H1 (cell line): Measurements from ENCODE around the gene GPR18. TPM values are rescaled to one million over a fixed set of nuclear protein-coding genes. Genes with fewer than 3 reads are reported as not detected.

Experiments used
- CTCF ChIA-PET: fragments of 300-600 bp; sonication (Branson Sonifier 250); formaldehyde crosslinking; loops from one replicate; lab custom pipeline; 2021; ENCODE audit not compliant: partially characterized antibody; lab: Charles Lee
- POLR2A ChIA-PET: fragments of 300-600 bp; sonication (Branson Sonifier 250); formaldehyde crosslinking; loops from one replicate; lab custom pipeline; 2021; ENCODE audit warnings: inconsistent platforms; ENCODE audit not compliant: partially characterized antibody; lab: Charles Lee
- DNase-seq, 2 experiments: peaks; one replicate each; pipeline versions ENCODE4 v3.0.0 to v3.0.0-alpha.2; 2010 to 2022; ENCODE audit warnings: low spot score in 2 of 2, low read depth in 1 of 2, mixed read lengths in 1 of 2
- FAIRE-seq: peaks from 2 replicates; lab custom pipeline; 2011; peaks lifted over from hg19 to GRCh38; lab: Jason Lieb, UNC
- H2AFZ ChIP-seq: 2 replicates; pipeline ENCODE4 v1.8.1; 2012; ENCODE audit warnings: low read length, inconsistent platforms
- H2AK5ac ChIP-seq: 2 replicates; pipeline ENCODE4 v1.6.1; 2013; ENCODE audit warnings: low read depth, low read length
- H2BK120ac ChIP-seq: replicated peaks from 2 replicates; pipeline ENCODE3; 2013; ENCODE audit warnings: low read depth, low read length, inconsistent platforms
- H2BK12ac ChIP-seq: 2 replicates; pipeline ENCODE4 v1.6.1; 2013; ENCODE audit warnings: low read depth, low read length
- H2BK15ac ChIP-seq: 2 replicates; pipeline ENCODE4 v1.6.1; 2013; ENCODE audit warnings: low read length
- H2BK20ac ChIP-seq: 2 replicates; pipeline ENCODE4 v1.6.1; 2013; ENCODE audit warnings: low read length
- H2BK5ac ChIP-seq: 2 replicates; pipeline ENCODE4 v1.6.1; 2013; ENCODE audit warnings: low read depth, low read length
- H3K14ac ChIP-seq: 2 replicates; pipeline ENCODE4 v1.6.1; 2013; ENCODE audit warnings: inconsistent platforms; ENCODE audit not compliant: insufficient read length
- H3K18ac ChIP-seq: 2 replicates; pipeline ENCODE4 v1.6.1; 2013; ENCODE audit warnings: low read length; ENCODE audit errors: extremely low read depth
- H3K23ac ChIP-seq: 2 replicates; pipeline ENCODE4 v1.6.1; 2013; ENCODE audit warnings: inconsistent platforms; ENCODE audit not compliant: insufficient read length
- H3K23me2 ChIP-seq: 2 replicates; pipeline ENCODE4 v1.6.1; 2013; ENCODE audit warnings: low read depth, low read length
- H3K27ac ChIP-seq: 2 replicates; pipeline ENCODE4 v1.6.1; 2011; ENCODE audit warnings: low read depth, low read length, inconsistent platforms
- H3K27me3 ChIP-seq, 4 experiments: replicated peaks in 1 of 4; 1 replicate in 1 of 4; 2 replicates in 3 of 4; pipeline versions ENCODE4 v1.6.1 to v1.8.1; 2011 to 2013; ENCODE audit warnings: low read length in 3 of 4, mild to moderate bottlenecking in 3 of 4, inconsistent platforms in 2 of 4, mixed read lengths in 2 of 4, moderate library complexity in 1 of 4; ENCODE audit not compliant: control insufficient read depth in 3 of 4, insufficient read depth in 3 of 4; ENCODE audit errors: extremely low read depth in 1 of 4
- H3K36me3 ChIP-seq, 4 experiments: 2 replicates each; pipeline versions ENCODE4 v1.6.1 to v1.8.1; 2011 to 2013; ENCODE audit warnings: mild to moderate bottlenecking in 4 of 4, low read length in 3 of 4, moderate library complexity in 2 of 4, control low read depth in 1 of 4, inconsistent platforms in 1 of 4; ENCODE audit not compliant: insufficient read depth in 4 of 4, control insufficient read depth in 2 of 4
- H3K4ac ChIP-seq: replicated peaks from 2 replicates; pipeline ENCODE3; 2013; ENCODE audit warnings: low read length, low read depth, mixed read lengths, inconsistent platforms; ENCODE audit not compliant: insufficient read length
- H3K4me1 ChIP-seq, 4 experiments: replicated peaks in 1 of 4; 1 replicate in 1 of 4; 2 replicates in 3 of 4; pipeline versions ENCODE4 v1.6.1 to v1.8.1; 2011 to 2013; ENCODE audit warnings: low read length in 3 of 4, inconsistent platforms in 2 of 4, mixed read lengths in 1 of 4; ENCODE audit not compliant: insufficient read depth in 4 of 4, control insufficient read depth in 3 of 4
- H3K4me2 ChIP-seq, 2 experiments: 2 replicates each; pipeline versions ENCODE4 v1.6.1 to v1.8.1; 2011 to 2013; ENCODE audit warnings: low read depth in 2 of 2, low read length in 2 of 2, control low read depth in 1 of 2, inconsistent platforms in 1 of 2, mild to moderate bottlenecking in 1 of 2; ENCODE audit not compliant: insufficient read depth in 1 of 2
- H3K4me3 ChIP-seq, 4 experiments: fragments of 200-600, 300-600 bp in 1 of 4; sonication (generic), shearing (Covaris generic), sonication (Bioruptor Twin) in 1 of 4; 2 replicates each; pipeline versions ENCODE4 v1.5.1 to v1.8.1; 2011 to 2016; ENCODE audit warnings: low read length in 4 of 4, low read depth in 3 of 4, control low read depth in 2 of 4, inconsistent platforms in 2 of 4, mild to moderate bottlenecking in 2 of 4, mixed read lengths in 1 of 4, moderate library complexity in 1 of 4; ENCODE audit not compliant: insufficient read depth in 2 of 4; ENCODE audit errors: extremely low read depth in 1 of 4
- H3K56ac ChIP-seq: replicated peaks from 2 replicates; pipeline ENCODE3; 2013; ENCODE audit warnings: low read depth, mild to moderate bottlenecking, mixed read lengths, low read length, inconsistent platforms; ENCODE audit not compliant: insufficient read length
- H3K79me1 ChIP-seq: 2 replicates; pipeline ENCODE4 v1.6.1; 2013; ENCODE audit warnings: low read depth, low read length, control low read depth
- H3K79me2 ChIP-seq, 2 experiments: 2 replicates each; pipeline versions ENCODE4 v1.6.1 to v1.8.1; 2012 to 2013; ENCODE audit warnings: low read length in 2 of 2, mild to moderate bottlenecking in 2 of 2, inconsistent platforms in 1 of 2; ENCODE audit not compliant: insufficient read depth in 2 of 2, control insufficient read depth in 1 of 2
- H3K9ac ChIP-seq, 4 experiments: replicated peaks in 1 of 4; 1 replicate in 1 of 4; 2 replicates in 3 of 4; pipeline versions ENCODE4 v1.6.1 to v1.8.1; 2011 to 2013; ENCODE audit warnings: low read depth in 3 of 4, low read length in 3 of 4, control low read depth in 2 of 4, mild to moderate bottlenecking in 2 of 4, moderate library complexity in 2 of 4, inconsistent platforms in 1 of 4; ENCODE audit errors: extremely low read depth in 1 of 4
- H3K9me3 ChIP-seq, 2 experiments: 2 replicates each; pipeline versions ENCODE4 v1.6.1 to v1.8.1; 2012 to 2013; ENCODE audit warnings: mild to moderate bottlenecking in 2 of 2, moderate library complexity in 2 of 2, control low read depth in 1 of 2, inconsistent platforms in 1 of 2, low read depth in 1 of 2, low read length in 1 of 2, mixed read lengths in 1 of 2; ENCODE audit not compliant: insufficient read depth in 2 of 2
- H4K20me1 ChIP-seq, 2 experiments: replicated peaks in 1 of 2; 2 replicates each; pipeline versions ENCODE3 to v1.8.1; 2011 to 2013; ENCODE audit warnings: inconsistent platforms in 2 of 2, low read length in 2 of 2, mild to moderate bottlenecking in 1 of 2; ENCODE audit not compliant: insufficient read depth in 2 of 2, control insufficient read depth in 1 of 2
- H4K5ac ChIP-seq: 2 replicates; pipeline ENCODE4 v1.6.1; 2013; ENCODE audit warnings: low read length, low read depth, mixed read lengths, inconsistent platforms; ENCODE audit not compliant: insufficient read length
- H4K8ac ChIP-seq: 2 replicates; pipeline ENCODE4 v1.8.0; 2013; ENCODE audit warnings: mild to moderate bottlenecking, moderate library complexity, low read length, inconsistent platforms; ENCODE audit not compliant: insufficient read depth; ENCODE audit errors: extremely low read depth
- H4K91ac ChIP-seq: replicated peaks from 2 replicates; pipeline ENCODE3; 2013; ENCODE audit warnings: low read length, mixed read lengths, inconsistent platforms; ENCODE audit not compliant: insufficient read length
- GTF2F1 ChIP-seq: IDR thresholded peaks from 2 replicates; pipeline ENCODE4 v1.6.1; 2012; ENCODE audit warnings: low read depth, low read length, improper control_type of control experiment, borderline replicate concordance
- RXRA ChIP-seq: IDR thresholded peaks from 2 replicates; pipeline ENCODE4 v1.6.1; 2011; ENCODE audit warnings: low read depth, mild to moderate bottlenecking, low read length, moderate library complexity; ENCODE audit not compliant: insufficient read depth
- polyA plus RNA-seq, 7 experiments: library from polyadenylated mRNA; depleted of rRNA in 3 of 7; stranded (reverse) in 5 of 7; unstranded in 2 of 7; fragments of >200 nt in 5 of 7; fragments of 200-250 nt in 2 of 7; gene quantifications; 1 replicate in 5 of 7; 2 replicates in 1 of 7; 4 replicates in 1 of 7; pipeline versions ENCODE4 v1.2.1 to v1.2.3, GENCODE V29; 2011 to 2013; ENCODE audit warnings: missing spikeins in 2 of 7, mixed read lengths in 2 of 7
- total RNA-seq: library from RNA; stranded (reverse); fragmentation: NEBNext Ultra II Directional; extraction: Animal tissue kit (Norgen Biotek cat#: 25700); gene quantifications from 2 replicates; pipeline ENCODE4 v1.2.1, GENCODE V29; 2021
- TF ChIP-seq, protein P1 (sequence below), 3 experiments: IDR thresholded peaks; 1 replicate in 2 of 3; 2 replicates in 1 of 3; pipeline versions ENCODE4 v1.5.1 to v1.6.1; 2011; ENCODE audit warnings: low read length in 3 of 3, mild to moderate bottlenecking in 3 of 3, inconsistent platforms in 2 of 3, low read depth in 1 of 3, moderate library complexity in 1 of 3; ENCODE audit not compliant: insufficient read depth in 1 of 3; ENCODE audit errors: control extremely low read depth in 1 of 3

The GPR18 gene
- total and polyA plus RNA-seq, 2 of the 8 experiments (the other 6 are each of a cell fraction or from before 2014, with no cell fraction given), result not detected

DNA sequence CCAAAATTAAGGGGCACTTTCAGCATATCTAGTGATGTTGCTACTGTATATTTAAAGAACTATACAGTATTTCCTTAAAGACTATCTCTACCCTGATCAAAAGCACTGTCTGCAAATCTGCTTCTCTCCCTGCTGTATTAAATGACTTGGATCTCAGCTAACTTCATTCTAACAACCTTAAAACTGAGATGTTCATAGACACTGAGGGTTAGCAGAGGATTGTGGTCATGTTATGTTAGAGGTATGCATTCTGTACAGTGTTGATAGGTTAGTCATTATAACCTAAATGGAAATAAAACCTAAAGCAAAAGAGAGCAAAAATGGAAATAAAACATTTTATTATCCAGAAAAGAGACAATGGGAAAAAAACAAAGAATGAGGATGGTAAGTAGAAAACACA is 39.2 kb upstream of the GPR18 start:
- Histone ChIP-seq H3K9me3 (no peaks in the 10 kb centered on the region), H4K8ac (no peak overlapping the region), H3K18ac (no peak overlapping the region), H4K20me1 (peaks cover 0 to 1% of the 10 kb centered on the region in 2 experiments), H3K27ac (no peak overlapping the region), H3K79me2 (no peaks in the 10 kb centered on the region), H3K4me1 (no peaks in the 10 kb centered on the region; a peak in 1 of 7 replicates), H3K9ac (no peak overlapping the region), H3K4me2 (no peak overlapping the region), H2AFZ (no peak overlapping the region), H2BK20ac (no peak overlapping the region), H3K14ac (no peak overlapping the region), H3K27me3 (no peaks in the 10 kb centered on the region), H2BK120ac (no peak overlapping the region), H3K79me1 (0 out of 2 replicates have a peak, but pooled peaks cover 2% of the 10 kb centered on the region), H2BK5ac (no peak overlapping the region), H4K91ac (no peak overlapping the region), H3K23ac (no peak overlapping the region), H2BK12ac (no peak overlapping the region), H3K4ac (no peak overlapping the region), H3K36me3 (no peaks in the 10 kb centered on the region), H2AK5ac (no peak overlapping the region), H2BK15ac (no peak overlapping the region), H4K5ac (no peak overlapping the region), H3K4me3 (no peak overlapping the region), H3K23me2 (no peaks in the 10 kb centered on the region), H3K56ac (no peak overlapping the region)
- TF ChIP-seq, protein P1, sequence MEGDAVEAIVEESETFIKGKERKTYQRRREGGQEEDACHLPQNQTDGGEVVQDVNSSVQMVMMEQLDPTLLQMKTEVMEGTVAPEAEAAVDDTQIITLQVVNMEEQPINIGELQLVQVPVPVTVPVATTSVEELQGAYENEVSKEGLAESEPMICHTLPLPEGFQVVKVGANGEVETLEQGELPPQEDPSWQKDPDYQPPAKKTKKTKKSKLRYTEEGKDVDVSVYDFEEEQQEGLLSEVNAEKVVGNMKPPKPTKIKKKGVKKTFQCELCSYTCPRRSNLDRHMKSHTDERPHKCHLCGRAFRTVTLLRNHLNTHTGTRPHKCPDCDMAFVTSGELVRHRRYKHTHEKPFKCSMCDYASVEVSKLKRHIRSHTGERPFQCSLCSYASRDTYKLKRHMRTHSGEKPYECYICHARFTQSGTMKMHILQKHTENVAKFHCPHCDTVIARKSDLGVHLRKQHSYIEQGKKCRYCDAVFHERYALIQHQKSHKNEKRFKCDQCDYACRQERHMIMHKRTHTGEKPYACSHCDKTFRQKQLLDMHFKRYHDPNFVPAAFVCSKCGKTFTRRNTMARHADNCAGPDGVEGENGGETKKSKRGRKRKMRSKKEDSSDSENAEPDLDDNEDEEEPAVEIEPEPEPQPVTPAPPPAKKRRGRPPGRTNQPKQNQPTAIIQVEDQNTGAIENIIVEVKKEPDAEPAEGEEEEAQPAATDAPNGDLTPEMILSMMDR (IDR thresholded peaks at IDR 0.05; ENCODE audit: control extremely low read depth in 1 of 3, insufficient read depth in 1 of 3, low read depth in 1 of 3, low read length in 3 of 3), result no peak
- no peak for TF ChIP-seq GTF2F1
- TF ChIP-seq RXRA, result no peak
- ChIA-PET POLR2A (interaction anchor here (1.0 kb wide), 1 partner anchor 26 kb away, joined by 3 read pairs; no protein-coding TSS in a partner anchor), CTCF (interaction anchor here (0.7 to 2.2 kb wide), 4 partner anchors 9 to 140 kb away, joined by 3 to 8 read pairs (median 6); no protein-coding TSS in a partner anchor)
- FAIRE-seq (no peak), DNase-seq (no peak)
